GM12878 (cell line): Measurements from ENCODE around the gene SCARB1. TPM values are rescaled to one million over a fixed set of nuclear protein-coding genes. Genes with fewer than 3 reads are reported as not detected.

Experiments used
- ATAC-seq: fragments of 200-7000 bp; cut with Tn5 transposase; 3 replicates; pipeline ENCODE4 v1.9.1; 2020; ENCODE audit warnings: mild to moderate bottlenecking, moderate library complexity
- BruUV-seq: library from RNA; stranded (reverse); fragments of 400-500 nt; replicated peaks from 2 replicates; lab custom pipeline; 2021; lab: Mats Ljungman, UMichigan
- CTCF ChIA-PET: fragments of 300-600 bp; sonication (Branson Sonifier 250); formaldehyde crosslinking; extraction: SDS; loops from one replicate; lab custom pipeline; 2021; ENCODE audit warnings: inconsistent platforms; lab: Yijun Ruan, JAX
- POLR2A ChIA-PET: fragments of 350-600 bp; formaldehyde crosslinking; extraction: SDS; loops from one replicate; lab custom pipeline; 2021; ENCODE audit warnings: inconsistent platforms; lab: Charles Lee
- RAD21 ChIA-PET: fragments of 300-600 bp; sonication (Branson Sonifier 250); formaldehyde crosslinking; loops from one replicate; lab custom pipeline; 2023; ENCODE audit warnings: antibody characterized with exemption; ENCODE audit not compliant: unreplicated experiment; lab: Charles Lee
- SMC1A ChIA-PET: fragments of 300-600 bp; sonication (Branson Sonifier 250); formaldehyde crosslinking; loops from one replicate; lab custom pipeline; 2023; ENCODE audit not compliant: unreplicated experiment, uncharacterized antibody; lab: Charles Lee
- DNase-seq: peaks from one replicate; pipeline ENCODE4 v3.0.0-alpha.2; 2011; ENCODE audit warnings: low read depth, low spot score
- FAIRE-seq: peaks from 3 replicates; lab custom pipeline; 2011; peaks lifted over from hg19 to GRCh38; lab: Jason Lieb, UNC
- H2AFZ ChIP-seq: 2 replicates; pipeline ENCODE4 v1.6.0; 2011; ENCODE audit warnings: low read depth, low read length, control low read depth; ENCODE audit not compliant: control insufficient read depth
- H3K27ac ChIP-seq: 2 replicates; pipeline ENCODE4 v1.5.1; 2011; ENCODE audit warnings: control low read depth; ENCODE audit not compliant: control insufficient read depth, insufficient read depth
- H3K27me3 ChIP-seq, 2 experiments: replicated peaks in 1 of 2; 2 replicates each; pipeline versions ENCODE4 v1.6.0 to v1.6.1; 2011; ENCODE audit warnings: low read length in 1 of 2; ENCODE audit not compliant: control insufficient read depth in 2 of 2, insufficient read depth in 2 of 2
- H3K36me3 ChIP-seq, 2 experiments: 2 replicates each; pipeline ENCODE4 v1.5.1; 2011; ENCODE audit warnings: low read length in 1 of 2; ENCODE audit not compliant: control insufficient read depth in 2 of 2, insufficient read depth in 2 of 2
- H3K4me1 ChIP-seq: 2 replicates; pipeline ENCODE4 v1.6.1; 2011; ENCODE audit warnings: mild to moderate bottlenecking, low read length, moderate library complexity, mixed read lengths; ENCODE audit not compliant: control insufficient read depth, insufficient read depth
- H3K4me2 ChIP-seq: 2 replicates; pipeline ENCODE4 v1.6.0; 2011; ENCODE audit warnings: control low read depth; ENCODE audit not compliant: control insufficient read depth, insufficient read depth
- H3K4me3 ChIP-seq: fragments of 200-600 bp; sonication (generic); 2 replicates; pipeline ENCODE4 v1.5.1; 2016
- H3K79me2 ChIP-seq: 2 replicates; pipeline ENCODE4 v1.6.0; 2011; ENCODE audit warnings: low read length; ENCODE audit not compliant: control insufficient read depth, insufficient read depth
- H3K9ac ChIP-seq: 2 replicates; pipeline ENCODE4 v1.8.0; 2011; ENCODE audit warnings: low read length, control low read depth, mixed read lengths; ENCODE audit not compliant: control insufficient read depth, insufficient read depth
- H3K9me3 ChIP-seq: replicated peaks from 3 replicates; pipeline ENCODE4 v1.5.1; 2011; ENCODE audit warnings: mild to moderate bottlenecking, low read length; ENCODE audit not compliant: control insufficient read depth, insufficient read depth
- H4K20me1 ChIP-seq: 2 replicates; pipeline ENCODE4 v1.6.0; 2011; ENCODE audit not compliant: control insufficient read depth, insufficient read depth
- CBX5 ChIP-seq: sonication (generic); IDR thresholded peaks from 2 replicates; pipeline ENCODE4 v1.6.1; 2016; ENCODE audit warnings: low read depth, moderate library complexity, mild to moderate bottlenecking, inconsistent platforms
- CHD1 ChIP-seq: IDR thresholded peaks from 2 replicates; pipeline ENCODE4 v1.6.1; 2012; ENCODE audit warnings: low read depth, low read length, improper control_type of control experiment
- ESRRA ChIP-seq: IDR thresholded peaks from 2 replicates; pipeline ENCODE4 v1.6.1; 2012; ENCODE audit warnings: mild to moderate bottlenecking, low read length, improper control_type of control experiment
- IKZF2 ChIP-seq, 2 experiments: fragments of 450-650 bp; IDR thresholded peaks; 2 replicates each; pipeline ENCODE4 v1.6.1; 2017; ENCODE audit warnings: mild to moderate bottlenecking in 2 of 2, moderate library complexity in 2 of 2
- IRF4 ChIP-seq: IDR thresholded peaks from 2 replicates; pipeline ENCODE4 v1.6.1; 2011; ENCODE audit warnings: low read depth, low read length
- MEF2A ChIP-seq: IDR thresholded peaks from 2 replicates; pipeline ENCODE4 v1.6.1; 2011; ENCODE audit warnings: low read depth, mild to moderate bottlenecking, low read length, moderate library complexity; ENCODE audit not compliant: insufficient read depth
- NFIC ChIP-seq: IDR thresholded peaks from 2 replicates; pipeline ENCODE4 v1.6.1; 2012; ENCODE audit warnings: low read depth, mild to moderate bottlenecking, inconsistent platforms, low read length, moderate library complexity
- SMAD5 ChIP-seq: IDR thresholded peaks from 2 replicates; pipeline ENCODE4 v1.6.1; 2016; ENCODE audit warnings: antibody characterized with exemption, low read depth
- SRF ChIP-seq, 2 experiments: IDR thresholded peaks; 2 replicates each; pipeline ENCODE4 v1.6.1; 2011; ENCODE audit warnings: low read depth in 2 of 2, low read length in 2 of 2, mild to moderate bottlenecking in 1 of 2, moderate library complexity in 1 of 2
- TARDBP ChIP-seq: IDR thresholded peaks from 2 replicates; pipeline ENCODE4 v1.6.1; 2016; ENCODE audit warnings: borderline replicate concordance
- TCF3 ChIP-seq: IDR thresholded peaks from 2 replicates; pipeline ENCODE4 v1.6.1; 2012; ENCODE audit warnings: low read depth, mild to moderate bottlenecking, low read length, borderline replicate concordance; ENCODE audit not compliant: insufficient read depth
- WGBS: methylation state at CpG from one replicate; pipeline ENCODE4 v1.1.6; 2016; ENCODE audit warnings: low lambda C conversion rate; ENCODE audit not compliant: insufficient replicate concordance, insufficient coverage; ENCODE audit errors: missing lambda C conversion rate; 5-methylcytosine and 5-hydroxymethylcytosine counted together
- in situ Hi-C: fragments of 300-500 bp; cut with MboI; formaldehyde crosslinking; loops from 9 replicates; pipeline ENCODE4 v1.14.3; 2018; ENCODE audit warnings: mixed read lengths
- intact Hi-C: fragments of 100-400 bp; cut with micrococcal nuclease; formaldehyde crosslinking; loops from one replicate; pipeline ENCODE4 v1.14.2; 2022; ENCODE audit not compliant: unreplicated experiment
- polyA plus RNA-seq, 11 experiments: library from polyadenylated mRNA; depleted of rRNA in 4 of 11; unstranded in 6 of 11; stranded (reverse) in 5 of 11; fragments of >200 nt; fragmentation: Nextera tagmentation in 4 of 11; fragmentation: Illumina TruSeq in 1 of 11; extraction: Ambion mirVana in 4 of 11; extraction: Trizol in 1 of 11; gene quantifications; 1 replicate in 1 of 11; 2 replicates in 10 of 11; pipeline versions ENCODE4 v1.2.1 to v1.2.3, GENCODE V29; 2011 to 2016; ENCODE audit warnings: inconsistent platforms in 2 of 11, missing spikeins in 2 of 11, low read depth in 1 of 11
- total RNA-seq, 4 experiments: library from RNA; depleted of rRNA in 3 of 4; stranded (reverse); fragments of >200 nt in 3 of 4; fragmentation: Illumina TruSeq in 1 of 4; extraction: Trizol in 1 of 4; gene quantifications; 2 replicates each; pipeline versions ENCODE4 v1.2.1 to v1.2.3, GENCODE V29; 2013 to 2021
- TF ChIP-seq, protein P1 (sequence below): IDR thresholded peaks from 2 replicates; pipeline ENCODE4 v1.6.1; 2012; ENCODE audit warnings: low read depth, low read length, improper control_type of control experiment
- TF ChIP-seq, protein P2 (sequence below): fragments of 450-650 bp; IDR thresholded peaks from 2 replicates; pipeline ENCODE4 v1.6.1; 2016; ENCODE audit warnings: mild to moderate bottlenecking

Gene SCARB1
- total and polyA plus RNA-seq, 10 of the 15 experiments (the other 5 are each of a cell fraction or from before 2014, with no cell fraction given), result 0.34 to 104 (median 63.1) TPM

DNA sequence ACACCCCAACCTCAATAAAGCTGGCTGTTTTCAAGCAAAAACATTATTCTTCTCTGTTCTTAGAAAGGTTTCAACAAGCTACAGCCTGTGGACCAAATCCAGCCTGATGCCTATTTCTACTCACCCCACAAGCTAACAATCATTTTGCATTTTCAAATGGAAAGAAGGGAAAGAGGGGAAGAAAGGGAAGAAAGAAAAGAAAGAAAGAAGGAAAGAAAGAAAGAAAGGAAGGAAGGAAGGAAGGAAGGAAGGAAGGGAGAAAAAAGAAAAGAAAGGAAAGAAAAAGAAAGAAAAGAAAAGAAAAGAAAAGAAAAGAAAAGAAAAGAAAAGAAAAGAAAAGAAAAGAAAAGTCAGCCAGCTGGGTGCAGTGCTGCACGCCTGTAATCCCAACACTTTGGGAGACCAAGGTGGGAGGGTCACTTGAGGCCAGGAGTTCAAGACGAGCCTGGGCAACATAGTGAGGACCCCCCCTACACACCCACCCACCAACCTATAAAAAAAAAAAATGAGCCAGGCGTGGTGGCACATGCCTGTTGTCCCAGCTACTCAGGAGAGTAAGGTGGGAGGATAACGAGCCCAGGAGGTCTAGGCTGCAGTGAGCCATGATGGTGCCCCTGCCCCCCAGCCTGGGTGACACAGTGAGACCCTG, 26.3 kb downstream of the SCARB1 start:
- Histone ChIP-seq H3K9ac (no peak overlapping the region), H2AFZ (no peak overlapping the region), H3K27ac (no peak overlapping the region), H3K4me2 (no peak overlapping the region), H3K79me2 (peaks cover 19% of the 10 kb centered on the region), H3K27me3 (no peaks in the 10 kb centered on the region), H4K20me1 (no peaks in the 10 kb centered on the region), H3K9me3 (no peaks in the 10 kb centered on the region), H3K4me1 (no peaks in the 10 kb centered on the region), H3K36me3 (peaks cover 4 to 13% of the 10 kb centered on the region in 2 experiments; a peak in 3 of 4 replicates), H3K4me3 (no peak overlapping the region)
- FAIRE-seq (no peak), DNase-seq (no peak), ATAC-seq (no peak)
- no TSS peak for BruUV-seq
- POLR2A ChIA-PET, result interaction anchor here (0.7 kb wide), 1 partner anchor 27 kb away, joined by 5 read pairs; no protein-coding TSS in a partner anchor
- CTCF ChIA-PET, result interaction anchor here (1.2 kb wide), 1 partner anchor 62 kb away, joined by 3 read pairs; no protein-coding TSS in a partner anchor
- SMC1A ChIA-PET, result interaction anchor here (0.6 kb wide), 1 partner anchor 317 kb away, joined by 3 read pairs; no protein-coding TSS in a partner anchor
- intact Hi-C loops, result no loop called here
- TF ChIP-seq SRF (IDR thresholded peaks at IDR 0.05; ENCODE audit: low read depth in 2 of 2, low read length in 2 of 2) (no peak), CBX5 (no peak), SMAD5 (no peak), NFIC (no peak), ESRRA (no peak), TCF3 (no peak), MEF2A (no peak), TARDBP (no peak), CHD1 (no peak), IKZF2 (IDR thresholded peaks at IDR 0.05) (no peak), IRF4 (no peak)
- TF ChIP-seq, protein P1, sequence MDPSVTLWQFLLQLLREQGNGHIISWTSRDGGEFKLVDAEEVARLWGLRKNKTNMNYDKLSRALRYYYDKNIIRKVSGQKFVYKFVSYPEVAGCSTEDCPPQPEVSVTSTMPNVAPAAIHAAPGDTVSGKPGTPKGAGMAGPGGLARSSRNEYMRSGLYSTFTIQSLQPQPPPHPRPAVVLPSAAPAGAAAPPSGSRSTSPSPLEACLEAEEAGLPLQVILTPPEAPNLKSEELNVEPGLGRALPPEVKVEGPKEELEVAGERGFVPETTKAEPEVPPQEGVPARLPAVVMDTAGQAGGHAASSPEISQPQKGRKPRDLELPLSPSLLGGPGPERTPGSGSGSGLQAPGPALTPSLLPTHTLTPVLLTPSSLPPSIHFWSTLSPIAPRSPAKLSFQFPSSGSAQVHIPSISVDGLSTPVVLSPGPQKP, result no peak
- TF ChIP-seq, protein P2, sequence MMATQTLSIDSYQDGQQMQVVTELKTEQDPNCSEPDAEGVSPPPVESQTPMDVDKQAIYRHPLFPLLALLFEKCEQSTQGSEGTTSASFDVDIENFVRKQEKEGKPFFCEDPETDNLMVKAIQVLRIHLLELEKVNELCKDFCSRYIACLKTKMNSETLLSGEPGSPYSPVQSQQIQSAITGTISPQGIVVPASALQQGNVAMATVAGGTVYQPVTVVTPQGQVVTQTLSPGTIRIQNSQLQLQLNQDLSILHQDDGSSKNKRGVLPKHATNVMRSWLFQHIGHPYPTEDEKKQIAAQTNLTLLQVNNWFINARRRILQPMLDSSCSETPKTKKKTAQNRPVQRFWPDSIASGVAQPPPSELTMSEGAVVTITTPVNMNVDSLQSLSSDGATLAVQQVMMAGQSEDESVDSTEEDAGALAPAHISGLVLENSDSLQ, result no peak
- RAD21 ChIA-PET, result interaction anchor here (1.5 kb wide), 1 partner anchor 69 kb away, joined by 3 read pairs; no protein-coding TSS in a partner anchor
- 49% methylated on average over 4 of the region's 4 CpGs for WGBS
- in situ Hi-C loops, result no loop called here
